GM18519 (cell line): ENCODE measurements around the gene ZDHHC13.

Experiments
- ATAC-seq: cut with Tn5 transposase; IDR thresholded peaks from one replicate; pipeline ENCODE4 v1.9.1; 2021; ENCODE audit warnings: mild to moderate bottlenecking, moderate library complexity; ENCODE audit not compliant: unreplicated experiment, low FRiP score

The ZDHHC13 gene, protein sequence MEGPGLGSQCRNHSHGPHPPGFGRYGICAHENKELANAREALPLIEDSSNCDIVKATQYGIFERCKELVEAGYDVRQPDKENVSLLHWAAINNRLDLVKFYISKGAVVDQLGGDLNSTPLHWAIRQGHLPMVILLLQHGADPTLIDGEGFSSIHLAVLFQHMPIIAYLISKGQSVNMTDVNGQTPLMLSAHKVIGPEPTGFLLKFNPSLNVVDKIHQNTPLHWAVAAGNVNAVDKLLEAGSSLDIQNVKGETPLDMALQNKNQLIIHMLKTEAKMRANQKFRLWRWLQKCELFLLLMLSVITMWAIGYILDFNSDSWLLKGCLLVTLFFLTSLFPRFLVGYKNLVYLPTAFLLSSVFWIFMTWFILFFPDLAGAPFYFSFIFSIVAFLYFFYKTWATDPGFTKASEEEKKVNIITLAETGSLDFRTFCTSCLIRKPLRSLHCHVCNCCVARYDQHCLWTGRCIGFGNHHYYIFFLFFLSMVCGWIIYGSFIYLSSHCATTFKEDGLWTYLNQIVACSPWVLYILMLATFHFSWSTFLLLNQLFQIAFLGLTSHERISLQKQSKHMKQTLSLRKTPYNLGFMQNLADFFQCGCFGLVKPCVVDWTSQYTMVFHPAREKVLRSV

DNA sequence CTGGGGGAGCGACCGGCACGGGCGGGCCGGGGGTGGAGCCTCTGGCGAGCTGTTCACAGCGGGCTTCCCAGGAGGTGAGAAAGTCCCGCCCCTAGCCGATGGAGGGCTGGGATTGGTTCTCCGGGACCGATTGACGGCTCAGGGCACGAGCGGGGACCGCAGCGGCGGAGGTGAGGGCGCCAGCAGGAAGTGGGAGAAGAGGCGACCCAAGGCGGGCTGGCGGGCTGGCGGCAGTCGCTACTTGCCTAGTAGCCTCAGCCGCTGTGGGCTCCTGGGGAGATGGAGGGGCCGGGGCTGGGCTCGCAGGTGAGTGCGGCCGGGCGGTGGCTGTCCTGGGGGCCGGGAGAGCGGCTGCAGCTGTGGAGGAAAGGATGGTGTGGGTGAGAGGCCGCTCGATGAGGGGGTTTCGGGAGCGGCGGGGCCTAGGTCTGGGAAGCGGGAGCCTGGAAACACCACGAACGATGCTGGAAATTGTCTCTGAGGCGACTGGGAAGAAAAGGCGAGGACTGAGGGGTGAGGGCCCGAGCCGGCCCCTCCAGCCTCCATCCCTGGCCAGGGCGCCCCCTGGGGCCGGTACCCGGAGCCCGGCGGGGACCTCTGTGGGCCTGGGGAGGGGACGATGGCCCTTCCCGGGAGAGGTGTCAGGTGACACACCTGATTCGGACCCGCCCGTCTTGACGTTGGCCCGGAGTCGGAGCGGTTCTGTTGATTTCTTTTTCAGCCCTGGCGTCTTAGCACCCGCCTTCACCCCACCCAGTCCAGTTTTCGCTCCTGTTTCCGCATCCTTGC, at the start of gene ZDHHC13:
Gene ZDHHC13, plus strand, starts transcription at position 198 of the 789 bp plus-strand sequence. Its CDS starts 82 bp downstream, at position 280.
- ATAC-seq, result peak; percentile 98

DNA sequence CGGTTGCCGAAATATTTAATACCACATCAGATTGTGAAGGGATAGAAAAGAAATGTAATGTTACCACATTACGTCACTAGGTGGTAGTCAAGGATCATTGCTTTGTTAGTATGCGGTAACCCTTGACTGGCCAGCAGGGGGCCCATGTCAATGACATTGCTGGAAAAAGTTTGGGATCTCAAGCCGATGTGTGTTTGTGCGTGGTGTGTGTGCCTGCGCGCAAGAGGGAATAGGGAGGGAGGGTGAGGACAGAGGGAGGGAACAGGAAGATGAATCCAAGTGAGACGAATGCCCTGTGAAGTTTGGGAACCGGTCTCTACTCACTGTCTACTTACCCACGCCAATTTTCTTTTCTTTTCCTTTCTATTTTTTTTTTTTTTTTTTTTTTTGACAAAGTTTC, 45.7 kb upstream of the ZDHHC13 start:
- peak; percentile 98 for ATAC-seq

DNA sequence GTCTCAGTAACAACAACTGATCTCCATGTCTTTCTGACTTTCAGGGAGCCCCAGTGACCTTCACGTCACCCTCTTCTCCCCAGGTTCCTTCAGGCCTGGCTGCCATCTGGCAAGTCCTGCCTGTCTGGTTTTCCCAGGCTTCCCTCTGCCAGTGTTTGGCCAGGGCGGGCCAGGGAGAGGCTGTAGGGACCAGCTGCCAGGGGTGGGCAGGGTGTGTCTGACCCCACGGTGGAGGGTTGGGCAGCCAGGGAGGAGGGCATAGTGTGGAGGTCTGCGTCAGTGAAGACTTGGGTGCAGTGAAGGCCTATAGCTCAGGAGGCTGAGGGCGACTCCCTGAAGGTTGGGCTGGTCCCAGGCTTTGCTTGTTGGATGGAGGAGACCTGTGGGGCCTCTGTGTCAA, 44.5 kb upstream of the ZDHHC13 start:
- ATAC-seq, result no peak

DNA sequence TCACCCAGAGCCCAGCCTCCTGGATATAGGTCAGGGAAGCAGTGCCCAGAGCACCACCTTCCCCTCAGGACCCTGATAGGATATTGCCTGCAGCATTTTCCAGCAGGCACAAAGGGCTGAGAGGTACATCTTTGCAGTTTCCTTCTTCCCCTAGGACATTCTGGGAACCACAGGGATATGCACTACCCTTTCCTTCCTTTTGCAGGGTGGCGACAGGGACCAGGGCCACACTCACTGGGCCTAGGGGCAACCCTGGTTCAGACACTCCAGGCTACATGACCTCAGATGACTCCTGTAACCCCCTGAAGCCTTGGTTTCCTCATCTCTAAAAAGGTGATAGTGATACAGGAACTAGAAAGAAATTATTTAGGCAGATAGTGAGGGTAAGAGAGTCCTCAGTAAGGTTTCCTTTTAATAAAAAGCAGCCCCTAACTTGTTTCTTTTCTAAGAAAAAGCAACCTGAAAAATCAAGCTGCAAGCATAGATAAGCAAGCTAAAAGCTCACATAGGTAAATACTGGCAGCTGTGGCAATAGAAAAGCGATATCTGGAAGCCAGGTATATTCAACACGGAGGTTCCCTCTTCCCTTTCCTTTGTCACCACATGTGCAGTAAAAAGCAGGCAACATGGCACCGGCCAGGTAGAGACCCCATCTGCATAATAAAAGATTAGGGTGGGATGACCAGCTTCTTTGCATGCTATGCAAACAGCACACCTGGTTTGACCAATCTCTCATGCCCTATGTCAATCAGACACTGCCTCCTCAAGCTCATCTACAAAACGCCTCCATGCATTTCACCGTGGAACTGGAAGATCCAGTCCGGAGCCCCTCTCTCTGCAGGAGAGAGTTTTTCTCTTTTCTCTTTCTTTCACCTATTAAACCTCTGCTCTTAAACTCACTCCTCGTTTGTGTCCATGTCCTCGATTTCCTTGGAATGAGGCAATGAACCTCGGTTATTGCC, 43.2 kb upstream of the ZDHHC13 start:
- ATAC-seq, result no peak

DNA sequence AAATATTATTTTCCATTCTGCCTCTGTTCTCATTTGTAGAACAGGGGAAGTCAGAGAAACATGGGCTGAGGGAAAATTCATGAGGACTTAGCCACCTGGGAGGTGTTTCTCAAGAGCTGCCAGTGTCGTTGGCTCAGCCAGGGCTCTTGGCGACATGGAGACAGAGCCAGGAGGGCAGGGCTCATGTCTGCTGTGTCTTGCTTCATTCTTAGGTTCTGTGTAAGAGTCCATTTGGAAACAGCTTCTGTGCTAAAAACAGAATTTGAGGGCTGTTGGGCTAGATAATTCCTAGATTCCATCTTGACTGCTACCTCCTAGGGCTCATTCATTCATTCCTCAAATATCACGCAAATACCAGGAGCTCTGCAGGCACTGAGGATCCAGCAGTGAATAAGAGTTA, 41.3 kb upstream of the ZDHHC13 start:
- no peak for ATAC-seq

DNA sequence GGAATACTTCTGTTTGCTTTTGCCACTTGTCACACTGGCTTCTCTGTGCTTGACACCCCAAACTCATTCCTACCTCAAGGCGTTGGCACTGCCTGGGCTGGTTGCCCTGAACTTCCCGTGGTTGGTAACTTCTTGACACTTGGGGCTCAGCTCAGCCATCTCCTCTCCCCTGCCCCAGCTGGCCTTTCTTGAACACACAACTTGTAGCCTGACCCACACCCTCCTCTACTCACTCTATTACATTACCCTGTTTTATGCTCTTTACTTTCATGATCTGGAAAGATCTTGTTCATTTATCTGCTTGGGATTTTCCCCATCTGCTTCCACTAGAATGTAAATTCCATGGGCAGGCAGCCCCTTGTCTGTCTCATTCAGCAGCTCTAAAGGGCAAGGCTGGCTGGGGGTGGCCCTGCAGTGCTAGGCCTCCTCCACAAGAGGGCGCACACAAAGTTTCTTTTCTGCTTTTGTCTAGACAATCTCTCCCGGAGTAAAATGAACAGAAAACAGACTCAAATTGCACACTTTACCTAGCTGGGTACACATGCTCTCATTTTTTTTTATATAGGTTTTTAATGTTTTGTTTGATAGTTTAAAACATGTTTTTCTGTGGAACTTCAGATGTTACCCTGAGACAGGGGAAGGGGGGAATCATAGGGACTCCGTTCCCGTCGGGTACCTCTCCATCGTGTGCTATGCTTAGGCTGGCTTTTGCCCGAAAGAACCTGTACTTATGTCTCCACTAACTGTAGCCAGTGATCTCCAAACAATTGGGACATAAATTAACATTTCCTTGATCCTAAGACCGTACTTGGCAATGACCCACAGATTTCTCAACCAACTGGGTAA, 40.0 kb upstream of the ZDHHC13 start:
- ATAC-seq, result peak; percentile 64

DNA sequence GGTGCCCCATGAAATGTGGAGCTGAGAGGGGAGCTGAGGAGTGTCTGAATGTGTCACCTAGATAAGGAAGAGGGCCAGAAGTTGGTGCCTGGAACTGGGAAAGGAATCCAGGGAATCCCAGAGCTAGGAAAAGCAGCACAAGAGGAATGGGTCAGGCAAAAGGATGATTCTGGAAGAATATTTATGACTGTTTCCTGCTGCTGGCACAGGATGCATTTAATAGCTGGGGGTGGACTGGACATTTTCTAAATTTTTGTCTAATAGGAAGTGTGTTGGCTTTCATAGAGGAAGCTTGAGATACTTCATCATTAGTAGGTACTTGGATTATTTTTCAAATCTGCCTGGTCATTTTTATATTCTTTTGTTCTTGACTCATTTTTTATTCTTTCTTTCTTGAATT, 39.0 kb upstream of the ZDHHC13 start:
- no peak for ATAC-seq

DNA sequence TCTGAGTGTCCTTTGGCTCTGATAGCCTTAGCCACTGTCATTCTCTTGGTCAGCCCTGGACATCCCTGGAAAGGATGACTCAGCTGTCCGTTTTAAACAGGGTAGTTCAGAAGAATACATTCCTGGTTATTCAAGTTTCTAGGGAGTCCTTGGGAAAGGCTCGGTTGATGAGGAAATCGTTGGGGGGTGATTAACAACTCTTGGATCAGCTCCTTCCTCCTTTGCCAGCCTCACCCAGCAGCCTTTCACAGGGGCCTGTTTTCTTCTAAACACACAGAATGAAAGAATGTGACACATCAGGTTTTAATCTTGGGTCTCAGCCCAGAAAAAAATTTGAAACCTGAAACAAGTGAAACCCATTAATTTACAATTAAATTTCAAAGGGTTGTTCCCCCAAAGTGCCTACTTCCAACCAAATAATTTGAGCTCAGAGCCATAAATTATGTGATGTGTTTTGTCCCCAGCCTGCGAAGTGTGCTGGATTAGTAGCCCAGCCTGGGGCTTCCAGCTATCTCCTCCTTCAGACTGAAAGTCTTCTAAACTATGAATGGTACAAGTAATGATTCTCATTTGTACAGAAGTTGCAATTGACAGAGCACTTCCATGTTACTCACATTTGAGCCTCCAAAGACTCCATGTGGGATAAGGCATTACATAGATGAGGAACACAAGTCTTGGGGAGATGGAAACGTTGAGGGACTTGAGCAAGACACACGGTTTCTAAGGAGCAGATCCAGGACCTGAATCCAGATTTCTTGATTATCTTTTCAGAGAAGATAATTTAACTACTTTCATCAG, 37.1 kb upstream of the ZDHHC13 start:
- ATAC-seq, result no peak

DNA sequence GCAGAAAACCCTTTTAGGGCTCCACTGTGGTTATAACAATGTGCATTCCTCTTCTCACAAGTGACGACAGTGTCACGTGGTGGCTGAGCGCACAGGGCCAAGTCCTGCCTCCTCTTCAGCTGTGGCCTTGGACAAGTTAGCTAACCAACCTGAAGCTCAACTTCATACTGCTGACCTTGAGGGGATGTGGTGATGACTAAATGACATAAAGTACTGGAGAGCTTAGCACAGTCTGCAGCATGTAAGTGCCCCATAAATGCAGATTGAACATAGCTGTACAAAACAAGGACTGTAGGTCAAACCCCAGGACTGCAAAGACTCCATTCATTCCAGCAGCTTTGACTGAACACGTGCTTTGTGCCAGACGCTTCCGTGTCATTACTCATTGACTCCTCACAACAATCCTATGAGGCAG, 36.4 kb upstream of the ZDHHC13 start:
- ATAC-seq, result no peak

DNA sequence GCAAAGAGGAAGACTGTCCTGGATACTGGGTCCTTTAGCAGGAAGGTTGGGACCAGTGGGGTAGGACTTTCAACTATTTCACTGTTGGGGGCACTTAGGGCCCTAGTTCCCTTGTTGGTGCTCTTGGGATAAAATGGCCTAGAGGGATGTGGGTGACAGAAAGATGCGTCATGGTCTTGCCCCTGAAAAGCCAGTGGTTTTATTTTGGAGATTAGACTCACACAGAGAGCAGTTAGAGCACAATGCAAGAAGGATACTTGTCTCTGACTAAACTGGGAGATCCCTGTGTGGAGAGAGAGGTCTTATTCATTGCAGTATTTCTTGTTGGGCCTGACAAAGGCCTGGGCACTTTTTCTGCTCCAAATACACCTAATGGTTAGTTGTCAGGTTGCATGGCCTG, 33.8 kb upstream of the ZDHHC13 start:
- no peak for ATAC-seq

DNA sequence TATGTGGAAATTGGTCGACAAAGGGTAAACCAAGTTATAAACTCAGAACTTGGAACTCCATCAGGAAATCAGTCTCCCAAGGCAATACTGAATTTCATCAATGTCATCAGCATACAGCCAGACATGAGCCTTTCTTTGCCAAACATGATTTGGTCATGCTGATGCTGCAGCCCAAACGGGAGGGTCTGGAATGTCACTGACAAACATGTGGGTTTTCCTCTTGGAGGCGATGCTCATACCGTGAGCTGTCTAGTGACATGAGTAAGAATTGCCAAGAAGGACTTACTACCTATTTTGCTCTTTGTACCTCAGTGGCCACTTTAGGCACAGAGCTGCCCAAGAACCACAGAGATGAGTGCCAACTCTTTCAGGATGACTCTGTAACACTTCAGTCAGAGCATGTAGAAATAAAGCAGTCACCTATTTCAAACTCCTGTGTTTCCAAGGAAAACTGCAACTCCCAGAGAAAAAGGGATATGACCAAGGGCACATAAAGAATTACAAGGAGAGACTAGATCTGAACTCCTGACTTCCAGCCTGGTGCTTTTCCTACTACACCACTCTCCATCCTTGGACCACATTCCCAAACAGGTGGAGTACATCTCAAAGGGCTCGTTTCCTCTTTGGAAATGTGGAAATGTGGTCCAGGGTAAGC, 32.2 kb upstream of the ZDHHC13 start:
- no peak for ATAC-seq

DNA sequence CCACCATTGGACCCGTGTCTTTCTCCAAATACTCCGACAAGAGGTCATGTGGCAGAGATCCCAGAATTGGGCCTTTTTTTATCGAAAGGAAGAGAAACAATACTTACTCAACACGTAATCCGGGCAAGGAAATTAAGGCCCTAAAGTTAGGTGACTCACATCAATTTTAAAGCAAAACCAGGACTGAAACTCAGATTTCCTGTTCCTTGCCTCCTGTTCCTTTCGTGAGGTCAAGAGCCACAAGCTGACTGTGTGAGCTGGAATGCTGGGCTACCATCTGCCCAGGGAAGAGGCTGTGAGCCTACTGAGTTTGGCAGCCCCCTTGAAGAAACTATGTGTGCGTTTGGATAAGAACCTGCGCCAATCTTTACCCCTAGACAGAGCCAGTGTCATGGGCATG, 29.3 kb upstream of the ZDHHC13 start:
- ATAC-seq, result no peak

DNA sequence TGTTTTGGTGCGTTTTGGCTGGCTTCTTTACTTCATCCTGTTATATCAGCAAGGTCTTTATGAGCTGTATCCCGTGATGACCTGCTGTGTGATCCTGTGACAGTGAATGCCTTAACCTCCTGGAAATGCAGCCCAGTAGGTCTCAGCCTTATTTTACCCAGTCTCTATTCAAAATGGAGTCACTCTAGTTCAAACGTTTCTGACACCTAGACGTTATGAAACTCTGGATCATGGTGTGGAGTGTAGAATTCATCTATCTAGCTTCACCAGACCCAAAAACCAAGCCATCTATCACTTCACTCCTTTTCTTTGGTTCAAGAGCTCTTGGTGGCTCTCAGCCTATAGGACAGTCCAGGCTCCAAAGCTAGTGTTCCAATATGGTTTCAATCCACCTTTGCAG, 28.2 kb upstream of the ZDHHC13 start:
- no peak for ATAC-seq

DNA sequence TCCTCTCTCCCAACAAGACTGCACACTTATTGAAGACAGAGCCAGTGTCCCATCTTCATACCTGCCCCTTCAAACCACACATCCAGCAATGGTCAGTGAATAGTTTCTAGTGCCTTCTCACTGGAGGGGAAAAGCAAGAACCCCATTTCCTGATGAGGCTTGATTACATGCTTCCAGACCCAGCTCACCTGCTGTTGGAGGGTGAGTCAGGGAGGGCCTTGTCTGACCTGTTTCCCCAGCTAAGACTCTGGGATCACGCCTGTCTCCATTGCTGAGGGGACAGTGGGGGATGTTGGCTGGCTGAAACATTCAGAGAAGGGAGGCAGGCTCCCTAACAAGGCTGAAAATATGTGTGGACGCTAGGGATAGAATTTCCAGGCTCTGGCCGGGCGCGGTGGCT, 27.5 kb upstream of the ZDHHC13 start:
- no peak for ATAC-seq

DNA sequence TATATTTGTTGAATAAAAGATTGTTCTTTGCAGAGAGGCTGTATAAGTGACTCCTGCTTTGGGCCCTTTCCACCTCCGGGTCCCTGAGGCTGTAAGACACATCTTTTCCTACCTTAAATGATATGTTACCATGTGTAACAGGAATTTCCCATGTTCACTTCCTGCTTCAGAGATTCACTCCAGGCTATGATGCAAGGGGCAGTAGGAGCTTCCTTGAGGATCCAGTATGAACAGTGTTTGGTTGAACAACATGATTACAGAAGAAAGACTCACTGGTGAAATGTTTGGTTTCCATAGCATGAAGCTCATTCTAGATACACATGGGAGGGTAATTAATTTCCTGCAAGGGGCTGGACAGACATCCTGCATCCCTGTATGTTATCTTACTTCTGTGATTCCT, 25.6 kb upstream of the ZDHHC13 start:
- no peak for ATAC-seq

DNA sequence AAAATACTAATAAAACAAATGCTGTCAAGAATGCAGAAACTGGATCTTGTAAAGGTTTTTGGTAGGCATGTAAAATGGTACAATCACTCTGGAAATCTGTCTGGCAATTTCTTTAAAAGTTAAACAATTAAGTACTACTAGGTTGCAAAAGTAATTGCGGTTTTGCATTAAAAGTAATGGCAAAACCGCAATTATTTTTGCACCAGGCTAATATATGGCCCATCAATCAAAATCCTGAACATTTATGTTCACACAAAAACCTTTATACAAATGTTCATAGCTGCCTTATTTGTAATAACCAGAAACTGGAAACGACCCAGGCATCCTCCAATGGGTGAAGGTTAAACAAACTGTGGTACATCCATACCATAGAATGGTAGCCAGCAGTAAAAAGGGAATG, 24.6 kb upstream of the ZDHHC13 start:
- no peak for ATAC-seq

DNA sequence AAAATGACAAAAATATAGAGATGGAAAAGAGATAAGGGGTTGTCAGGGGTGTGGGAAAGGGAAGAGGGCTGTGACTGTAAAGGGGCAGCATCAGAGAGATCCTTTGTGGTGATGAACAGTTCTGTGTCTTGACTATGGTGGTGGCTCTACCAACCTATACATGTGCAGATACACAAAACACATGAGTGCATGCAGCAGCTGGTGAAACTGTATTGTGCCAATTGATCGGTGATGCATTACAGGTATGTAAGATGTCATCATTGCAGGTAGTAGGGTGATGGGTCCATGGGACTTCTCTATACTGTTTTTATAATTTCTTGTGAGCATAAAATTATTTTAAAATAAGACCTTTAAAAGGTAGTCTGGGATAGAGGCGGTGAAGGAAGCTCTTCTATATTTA, 24.1 kb upstream of the ZDHHC13 start:
- no peak for ATAC-seq

DNA sequence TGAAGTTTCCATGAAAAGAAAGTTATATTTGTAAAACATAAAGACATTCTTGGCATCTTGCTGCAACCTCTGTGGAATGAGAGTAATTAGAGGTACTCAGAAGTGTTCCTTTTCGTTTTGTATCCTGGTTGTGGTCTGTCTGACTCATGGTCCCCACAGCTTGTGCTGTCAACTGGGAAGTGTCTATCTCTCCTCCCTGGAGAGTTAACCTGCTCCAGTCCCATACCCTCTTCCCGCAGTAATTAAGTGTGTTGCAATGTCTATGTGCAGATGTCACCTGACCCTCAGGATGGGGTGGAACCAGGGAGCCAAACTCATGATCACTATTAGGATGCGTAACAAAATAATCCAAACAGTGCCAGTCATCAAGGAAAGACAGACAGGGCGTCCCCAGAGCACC, 23.0 kb upstream of the ZDHHC13 start:
- no peak for ATAC-seq
